ENCODE data around the gene CD63. TPM values are rescaled to one million over a fixed set of nuclear protein-coding genes. Genes with fewer than 3 reads are reported as not detected.

Gene CD63
- total and polyA plus RNA-seq, 9 of the 15 experiments (the other 6 are each of a cell fraction or from before 2014, with no cell fraction given): 313 to 735 (median 433) TPM

DNA sequence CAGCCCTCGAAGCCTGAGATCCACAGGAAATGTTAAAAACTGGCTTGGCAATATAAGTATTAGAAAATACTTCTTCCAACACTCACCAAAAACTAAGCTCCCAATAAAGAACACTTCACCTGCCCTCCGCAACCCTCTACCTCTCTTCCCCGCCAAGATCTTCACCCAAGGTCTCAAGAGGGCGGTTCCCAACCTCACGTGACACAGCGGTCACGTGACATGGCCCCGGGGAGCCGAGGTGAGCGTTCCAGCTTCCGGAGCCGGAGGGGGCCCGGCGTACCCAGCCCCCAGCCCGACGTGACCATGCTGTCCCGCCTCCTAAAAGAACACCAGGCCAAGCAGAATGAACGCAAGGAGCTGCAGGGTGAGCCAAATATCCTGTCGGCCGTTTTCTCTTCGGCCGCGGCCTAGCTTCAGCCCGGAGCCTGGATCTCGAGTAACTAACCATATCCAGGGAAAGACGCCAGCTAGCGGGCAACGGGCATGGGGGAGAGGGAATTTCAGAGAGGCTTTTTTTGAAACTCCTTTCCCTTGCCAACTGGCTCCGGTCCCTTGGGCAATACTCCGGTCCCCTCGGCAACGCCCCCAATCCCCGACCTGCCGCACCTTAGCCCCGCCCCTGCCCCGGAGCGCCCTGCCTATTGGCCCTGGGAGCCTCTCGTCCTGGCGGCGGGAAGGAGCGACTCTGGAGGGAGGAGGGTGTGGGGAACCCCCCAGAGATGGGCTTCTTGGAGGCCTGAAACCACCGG, 12.8 kb downstream of the CD63 start, which contains the start of gene BLOC1S1 (continued):
- TF ChIP-seq, protein P1, sequence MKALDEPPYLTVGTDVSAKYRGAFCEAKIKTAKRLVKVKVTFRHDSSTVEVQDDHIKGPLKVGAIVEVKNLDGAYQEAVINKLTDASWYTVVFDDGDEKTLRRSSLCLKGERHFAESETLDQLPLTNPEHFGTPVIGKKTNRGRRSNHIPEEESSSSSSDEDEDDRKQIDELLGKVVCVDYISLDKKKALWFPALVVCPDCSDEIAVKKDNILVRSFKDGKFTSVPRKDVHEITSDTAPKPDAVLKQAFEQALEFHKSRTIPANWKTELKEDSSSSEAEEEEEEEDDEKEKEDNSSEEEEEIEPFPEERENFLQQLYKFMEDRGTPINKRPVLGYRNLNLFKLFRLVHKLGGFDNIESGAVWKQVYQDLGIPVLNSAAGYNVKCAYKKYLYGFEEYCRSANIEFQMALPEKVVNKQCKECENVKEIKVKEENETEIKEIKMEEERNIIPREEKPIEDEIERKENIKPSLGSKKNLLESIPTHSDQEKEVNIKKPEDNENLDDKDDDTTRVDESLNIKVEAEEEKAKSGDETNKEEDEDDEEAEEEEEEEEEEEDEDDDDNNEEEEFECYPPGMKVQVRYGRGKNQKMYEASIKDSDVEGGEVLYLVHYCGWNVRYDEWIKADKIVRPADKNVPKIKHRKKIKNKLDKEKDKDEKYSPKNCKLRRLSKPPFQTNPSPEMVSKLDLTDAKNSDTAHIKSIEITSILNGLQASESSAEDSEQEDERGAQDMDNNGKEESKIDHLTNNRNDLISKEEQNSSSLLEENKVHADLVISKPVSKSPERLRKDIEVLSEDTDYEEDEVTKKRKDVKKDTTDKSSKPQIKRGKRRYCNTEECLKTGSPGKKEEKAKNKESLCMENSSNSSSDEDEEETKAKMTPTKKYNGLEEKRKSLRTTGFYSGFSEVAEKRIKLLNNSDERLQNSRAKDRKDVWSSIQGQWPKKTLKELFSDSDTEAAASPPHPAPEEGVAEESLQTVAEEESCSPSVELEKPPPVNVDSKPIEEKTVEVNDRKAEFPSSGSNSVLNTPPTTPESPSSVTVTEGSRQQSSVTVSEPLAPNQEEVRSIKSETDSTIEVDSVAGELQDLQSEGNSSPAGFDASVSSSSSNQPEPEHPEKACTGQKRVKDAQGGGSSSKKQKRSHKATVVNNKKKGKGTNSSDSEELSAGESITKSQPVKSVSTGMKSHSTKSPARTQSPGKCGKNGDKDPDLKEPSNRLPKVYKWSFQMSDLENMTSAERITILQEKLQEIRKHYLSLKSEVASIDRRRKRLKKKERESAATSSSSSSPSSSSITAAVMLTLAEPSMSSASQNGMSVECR (CRISPR knock-in tag; IDR thresholded peaks at IDR 0.05): peak; percentile 99
- TF ChIP-seq HCFC1 (IDR thresholded peaks at IDR 0.05; ENCODE audit: low read depth, low read length) (peak; percentile 73), ZNF57 (CRISPR knock-in tag; IDR thresholded peaks at IDR 0.05) (no peak), ELF1 (tag; IDR thresholded peaks at IDR 0.05) (peak; percentile 91), GTF2F1 (IDR thresholded peaks at IDR 0.05; ENCODE audit: low read depth, low read length) (no peak), CBX1 (IDR thresholded peaks at IDR 0.05; ENCODE audit: low read depth) (peak; percentile 82; the same call in 1 of the 2 replicates), KDM4B (IDR thresholded peaks at IDR 0.05; ENCODE audit: borderline replicate concordance in 2 of 2, low read depth in 1 of 2) (peak in 1 of 2 experiments; percentile 95; a peak in 2 of 4 replicates), IRF2 (CRISPR knock-in tag; IDR thresholded peaks at IDR 0.05) (no peak), CBFA2T2 (conservative IDR thresholded peaks at IDR 0.05) (peak; percentile 99), NCOA4 (IDR thresholded peaks at IDR 0.05; ENCODE audit: partially characterized antibody) (no peak), FOS (IDR thresholded peaks at IDR 0.05; ENCODE audit: extremely low read depth, insufficient read length) (peak; percentile 57), BMI1 (IDR thresholded peaks at IDR 0.05; ENCODE audit: low read length) (no peak), ZNF24 (IDR thresholded peaks at IDR 0.05) (no peak), XRCC3 (IDR thresholded peaks at IDR 0.05) (no peak), TRIM24 (IDR thresholded peaks at IDR 0.05) (peak in 1 of 2 experiments; percentile 64; a peak in 2 of 4 replicates), STAG1 (CRISPR knock-in tag; IDR thresholded peaks at IDR 0.05; ENCODE audit: borderline replicate concordance) (no peak)
- TF ChIP-seq, protein P2, sequence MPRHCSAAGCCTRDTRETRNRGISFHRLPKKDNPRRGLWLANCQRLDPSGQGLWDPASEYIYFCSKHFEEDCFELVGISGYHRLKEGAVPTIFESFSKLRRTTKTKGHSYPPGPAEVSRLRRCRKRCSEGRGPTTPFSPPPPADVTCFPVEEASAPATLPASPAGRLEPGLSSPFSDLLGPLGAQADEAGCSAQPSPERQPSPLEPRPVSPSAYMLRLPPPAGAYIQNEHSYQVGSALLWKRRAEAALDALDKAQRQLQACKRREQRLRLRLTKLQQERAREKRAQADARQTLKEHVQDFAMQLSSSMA (CRISPR knock-in tag; IDR thresholded peaks at IDR 0.05): no peak
- TF ChIP-seq, protein P3, sequence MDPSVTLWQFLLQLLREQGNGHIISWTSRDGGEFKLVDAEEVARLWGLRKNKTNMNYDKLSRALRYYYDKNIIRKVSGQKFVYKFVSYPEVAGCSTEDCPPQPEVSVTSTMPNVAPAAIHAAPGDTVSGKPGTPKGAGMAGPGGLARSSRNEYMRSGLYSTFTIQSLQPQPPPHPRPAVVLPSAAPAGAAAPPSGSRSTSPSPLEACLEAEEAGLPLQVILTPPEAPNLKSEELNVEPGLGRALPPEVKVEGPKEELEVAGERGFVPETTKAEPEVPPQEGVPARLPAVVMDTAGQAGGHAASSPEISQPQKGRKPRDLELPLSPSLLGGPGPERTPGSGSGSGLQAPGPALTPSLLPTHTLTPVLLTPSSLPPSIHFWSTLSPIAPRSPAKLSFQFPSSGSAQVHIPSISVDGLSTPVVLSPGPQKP (CRISPR knock-in tag; IDR thresholded peaks at IDR 0.05): no peak
- TF ChIP-seq, protein P4, sequence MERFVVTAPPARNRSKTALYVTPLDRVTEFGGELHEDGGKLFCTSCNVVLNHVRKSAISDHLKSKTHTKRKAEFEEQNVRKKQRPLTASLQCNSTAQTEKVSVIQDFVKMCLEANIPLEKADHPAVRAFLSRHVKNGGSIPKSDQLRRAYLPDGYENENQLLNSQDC (CRISPR knock-in tag; IDR thresholded peaks at IDR 0.05): no peak
- TF ChIP-seq, protein P5, sequence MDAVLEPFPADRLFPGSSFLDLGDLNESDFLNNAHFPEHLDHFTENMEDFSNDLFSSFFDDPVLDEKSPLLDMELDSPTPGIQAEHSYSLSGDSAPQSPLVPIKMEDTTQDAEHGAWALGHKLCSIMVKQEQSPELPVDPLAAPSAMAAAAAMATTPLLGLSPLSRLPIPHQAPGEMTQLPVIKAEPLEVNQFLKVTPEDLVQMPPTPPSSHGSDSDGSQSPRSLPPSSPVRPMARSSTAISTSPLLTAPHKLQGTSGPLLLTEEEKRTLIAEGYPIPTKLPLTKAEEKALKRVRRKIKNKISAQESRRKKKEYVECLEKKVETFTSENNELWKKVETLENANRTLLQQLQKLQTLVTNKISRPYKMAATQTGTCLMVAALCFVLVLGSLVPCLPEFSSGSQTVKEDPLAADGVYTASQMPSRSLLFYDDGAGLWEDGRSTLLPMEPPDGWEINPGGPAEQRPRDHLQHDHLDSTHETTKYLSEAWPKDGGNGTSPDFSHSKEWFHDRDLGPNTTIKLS (IDR thresholded peaks at IDR 0.05; ENCODE audit: borderline replicate concordance, low read depth): 0 out of 2 replicates have a peak, but pooled peaks have one; percentile 43

All from K562 (cell line).